Prostate gland (tissue), 2 donors: Measurements from ENCODE around the gene ALDH3A1. TPM values are rescaled to one million over a fixed set of nuclear protein-coding genes. Genes with fewer than 3 reads are reported as not detected.

Source experiments
- DNase-seq: peaks from one replicate; pipeline ENCODE4 v3.0.0-alpha.2; 2019; ENCODE audit warnings: low spot score
- H3K27ac ChIP-seq, 2 donors: fragments of 200-600 bp; sonication (generic); 2 replicates each; pipeline ENCODE4 v1.5.1; 2017 to 2019
- H3K27me3 ChIP-seq: fragments of 200-600 bp; sonication (generic); replicated peaks from 2 replicates; pipeline ENCODE4 v1.5.1; 2019; ENCODE audit not compliant: insufficient read depth
- H3K36me3 ChIP-seq, 2 donors: fragments of 200-600 bp; sonication (generic); 1 replicate in 1 of 2; 2 replicates in 1 of 2; pipeline versions ENCODE4 v1.5.1 to v1.8.1; 2017 to 2019
- H3K4me1 ChIP-seq: fragments of 200-600 bp; sonication (generic); replicated peaks from 2 replicates; pipeline ENCODE4 v1.5.1; 2019
- H3K4me3 ChIP-seq, 2 donors: fragments of 200-600 bp; sonication (generic); 2 replicates each; pipeline ENCODE4 v1.5.1; 2017 to 2019
- H3K9me3 ChIP-seq: fragments of 200-600 bp; sonication (generic); 2 replicates; pipeline ENCODE4 v1.5.1; 2017
- CTCF ChIP-seq, 4 experiments: fragments of 200-600 bp in 2 of 4; fragments of 450-650 bp in 2 of 4; sonication (generic) in 2 of 4; IDR thresholded peaks; 1 replicate in 3 of 4; 2 replicates in 1 of 4; pipeline ENCODE4 v1.5.1; 2016 to 2019; ENCODE audit warnings: antibody characterized with exemption in 4 of 4, mild to moderate bottlenecking in 2 of 4, moderate library complexity in 2 of 4
- POLR2A ChIP-seq: fragments of 450-650 bp; IDR thresholded peaks from one replicate; pipeline ENCODE4 v1.6.1; 2016; ENCODE audit warnings: antibody characterized with exemption, mild to moderate bottlenecking
- POLR2AphosphoS5 ChIP-seq: sonication (generic); formaldehyde crosslinking; IDR thresholded peaks from one replicate; pipeline ENCODE4 v1.6.1; 2017; ENCODE audit warnings: antibody characterized with exemption
- WGBS: methylation state at CpG from one replicate; pipeline ENCODE4 v1.1.5; 2018; 5-methylcytosine and 5-hydroxymethylcytosine counted together
- intact Hi-C: fragments of 100-400 bp; cut with DNase I; formaldehyde crosslinking; loops from one replicate; pipeline ENCODE4 v1.14.2; 2022
- total RNA-seq, 2 donors: library from RNA; depleted of rRNA; stranded (reverse); fragments of >200 nt; gene quantifications; one replicate each; pipeline ENCODE4 v1.1.0, GENCODE V29; 2016

The ALDH3A1 gene
- total RNA-seq, 2 donors from 2014 or later = 2.1 to 12.8 TPM

GRCh38 chr17:19731626-19732025, 16.5 kb downstream of the ALDH3A1 start:
- DNase-seq = no peak
- TF ChIP-seq CTCF (IDR thresholded peaks at IDR 0.05) (no peak), POLR2AphosphoS5 (no peak), POLR2A (no peak)
- no peaks in the 10 kb centered on the region for H3K9me3 ChIP-seq
- H3K4me3 ChIP-seq = no peak overlapping the region
- H3K27me3 ChIP-seq = no peaks in the 10 kb centered on the region
- H3K36me3 ChIP-seq = no peaks in the 10 kb centered on the region
- no peaks in the 10 kb centered on the region for H3K4me1 ChIP-seq
- no peak overlapping the region for H3K27ac ChIP-seq
- intact Hi-C loops = no loop called here
- 98% methylated on average over 11 of the region's 11 CpGs for WGBS

GRCh38 chr17:19730843-19731242, 17.3 kb downstream of the ALDH3A1 start:
- 90% methylated on average over 4 of the region's 4 CpGs for WGBS
- Histone ChIP-seq H3K36me3 (no peaks in the 10 kb centered on the region), H3K4me3 (no peak overlapping the region), H3K4me1 (no peaks in the 10 kb centered on the region), H3K9me3 (no peaks in the 10 kb centered on the region), H3K27me3 (no peaks in the 10 kb centered on the region), H3K27ac (no peak overlapping the region)
- TF ChIP-seq POLR2A = no peak
- no peak for TF ChIP-seq POLR2AphosphoS5
- TF ChIP-seq CTCF (IDR thresholded peaks at IDR 0.05) = no peak
- intact Hi-C loops = no loop called here
- DNase-seq = no peak

GRCh38 chr17:19729900-19730299, 18.2 kb downstream of the ALDH3A1 start:
- H3K27ac ChIP-seq = no peak overlapping the region
- intact Hi-C loops = loop anchor here (5.0 kb wide), 1 partner anchor 83 kb away; the partner anchor contains the start of gene ALDH3A2
- no peaks in the 10 kb centered on the region for H3K27me3 ChIP-seq
- H3K9me3 ChIP-seq = no peaks in the 10 kb centered on the region
- no peak overlapping the region for H3K4me3 ChIP-seq
- H3K36me3 ChIP-seq = no peaks in the 10 kb centered on the region
- H3K4me1 ChIP-seq = no peaks in the 10 kb centered on the region
- TF ChIP-seq POLR2A (no peak), POLR2AphosphoS5 (no peak), CTCF (IDR thresholded peaks at IDR 0.05) (no peak)
- WGBS = 96% methylated on average over 6 of the region's 6 CpGs
- DNase-seq = no peak

- TF ChIP-seq POLR2A (no peak), POLR2AphosphoS5 (peak; percentile 87)
- no peaks in the 10 kb centered on the region for H3K4me1 ChIP-seq
- H3K4me3 ChIP-seq = no peak overlapping the region
- H3K9me3 ChIP-seq = no peaks in the 10 kb centered on the region
- no peaks in the 10 kb centered on the region for H3K27me3 ChIP-seq
- WGBS = 7% methylated on average over 7 of the region's 7 CpGs
- H3K27ac ChIP-seq = peak overlapping the region; percentile 77 to 84
- intact Hi-C loops = loop anchor here (5.0 kb wide), 1 partner anchor 81 kb away; the partner anchor contains the start of gene ALDH3A2
- no peaks in the 10 kb centered on the region for H3K36me3 ChIP-seq
- DNase-seq = peak; percentile 88
Measured at GRCh38 chr17:19728084-19728495, 20.0 kb downstream of the ALDH3A1 start.

GRCh38 chr17:19727501-19728078, 20.5 kb downstream of the ALDH3A1 start:
- Histone ChIP-seq H3K4me3 (no peak overlapping the region), H3K9me3 (no peaks in the 10 kb centered on the region), H3K4me1 (no peaks in the 10 kb centered on the region), H3K27ac (peak overlapping the region; percentile 77 to 84), H3K27me3 (no peaks in the 10 kb centered on the region), H3K36me3 (no peaks in the 10 kb centered on the region)
- WGBS = 54% methylated on average over 4 of the region's 4 CpGs
- peak; percentile 86 for DNase-seq
- TF ChIP-seq POLR2A (no peak), CTCF (IDR thresholded peaks at IDR 0.05) (no peak), POLR2AphosphoS5 (peak; percentile 91)
- intact Hi-C loops = loop anchor here (5.0 kb wide), 1 partner anchor 80 kb away; the partner anchor contains the start of gene ALDH3A2
